ENCODE measurements around the gene OR2T29.
"Not testable (repeated sequence)": the region's sequence is repeated elsewhere in the genome, so short reads cannot be mapped to it uniquely, and the experiment has no call there.

Gene OR2T29

DNA sequence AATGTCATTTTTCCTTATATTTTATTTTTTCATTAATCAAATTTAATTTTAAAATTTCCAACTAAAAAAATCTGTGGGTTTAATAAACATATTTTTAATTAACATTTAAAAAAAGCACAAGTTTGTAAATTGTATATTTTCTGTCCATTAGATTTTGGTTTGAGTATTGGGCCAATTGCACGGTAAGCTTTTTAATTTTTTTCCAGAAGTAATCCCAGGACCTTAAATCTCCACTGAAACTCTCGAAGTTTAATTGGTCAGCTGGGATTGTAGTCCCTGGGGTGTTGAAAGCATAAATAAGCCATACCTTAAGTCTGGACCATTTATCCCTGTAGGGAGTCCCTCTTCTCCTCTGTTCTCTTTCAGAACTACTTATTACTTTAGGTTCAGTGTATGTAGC is 54.8 kb downstream of the OR2T29 start, which contains the start of gene OR2G6:
Gene OR2G6 (plus strand): TSS at position 301 of the 400 bp plus-strand sequence. CDS start 13,574 bp downstream, outside the sequence.
- not testable (repeated sequence) for DNase-seq
